Gastrocnemius medialis (tissue), 4 donors: ENCODE data around the gene CH25H. TPM values are rescaled to one million over a fixed set of nuclear protein-coding genes. Genes with fewer than 3 reads are reported as not detected.

Experiments
- ATAC-seq, 2 donors: fragments of 150-250 bp; one replicate each; pipeline ENCODE4 v1.9.1; 2016
- DNase-seq, 2 donors: peaks; one replicate each; pipeline ENCODE4 v3.0.0-alpha.2; 2019
- H3K27ac ChIP-seq, 4 donors: fragments of 200-600 bp; sonication (generic); 1 replicate in 1 of 4; 2 replicates in 3 of 4; pipeline ENCODE4 v1.5.1; 2016 to 2018; ENCODE audit warnings: mild to moderate bottlenecking in 2 of 4, moderate library complexity in 1 of 4
- H3K27me3 ChIP-seq, 3 donors: fragments of 200-600 bp; sonication (generic) in 2 of 3; 1 replicate in 1 of 3; 2 replicates in 2 of 3; pipeline versions ENCODE4 v1.5.1 to v1.6.0; 2016 to 2019; ENCODE audit warnings: mild to moderate bottlenecking in 1 of 3, moderate library complexity in 1 of 3
- H3K36me3 ChIP-seq, 2 donors: fragments of 200-600 bp; sonication (generic) in 1 of 2; one replicate each; pipeline ENCODE4 v1.5.1; 2017 to 2018
- H3K4me1 ChIP-seq, 2 donors: fragments of 200-600 bp; sonication (generic) in 1 of 2; one replicate each; pipeline ENCODE4 v1.5.1; 2016 to 2017; ENCODE audit warnings: mild to moderate bottlenecking in 2 of 2
- H3K4me3 ChIP-seq, 4 donors: fragments of 200-600 bp; sonication (generic) in 3 of 4; 1 replicate in 1 of 4; 2 replicates in 3 of 4; pipeline ENCODE4 v1.5.1; 2016 to 2019; ENCODE audit warnings: mild to moderate bottlenecking in 2 of 4
- H3K9me3 ChIP-seq, 3 donors: fragments of 200-600 bp; sonication (generic) in 2 of 3; 1 replicate in 1 of 3; 2 replicates in 2 of 3; pipeline ENCODE4 v1.5.1; 2016 to 2019
- POLR2A ChIP-seq, 2 donors: fragments of 450-650 bp; IDR thresholded peaks; one replicate each; pipeline ENCODE4 v1.6.1; 2017; ENCODE audit warnings: antibody characterized with exemption in 2 of 2, mild to moderate bottlenecking in 2 of 2, moderate library complexity in 2 of 2
- in situ Hi-C, 4 donors: fragments of 200-750 bp; cut with MboI; loops; one replicate each; pipeline versions ENCODE4 v1.15.0 to v1.8.0; 2017; ENCODE audit warnings: low sequenced_read_pairs in 4 of 4
- intact Hi-C: fragments of 100-400 bp; cut with DNase I; formaldehyde crosslinking; loops from one replicate; pipeline ENCODE4 v1.15.1; 2023; ENCODE audit warnings: low total_unique reads
- total RNA-seq, 4 donors: library from RNA; depleted of rRNA; stranded (reverse); fragments of >200 nt; gene quantifications; one replicate each; pipeline versions ENCODE4 v1.1.0 to v1.2.3, GENCODE V29; 2016
- TF ChIP-seq, protein P1 (sequence below), 5 experiments: fragments of 450-650 bp in 3 of 5; fragments of 200-600 bp in 2 of 5; sonication (generic) in 2 of 5; IDR thresholded peaks in 4 of 5; conservative IDR thresholded peaks in 1 of 5; 1 replicate in 4 of 5; 2 replicates in 1 of 5; pipeline ENCODE4 v1.5.1; 2016 to 2019; ENCODE audit warnings: antibody characterized with exemption in 5 of 5, mild to moderate bottlenecking in 3 of 5, moderate library complexity in 3 of 5

CH25H gene
- total RNA-seq, 4 donors from 2014 or later: 0.85 to 1.1 TPM; not detected in 2

DNA sequence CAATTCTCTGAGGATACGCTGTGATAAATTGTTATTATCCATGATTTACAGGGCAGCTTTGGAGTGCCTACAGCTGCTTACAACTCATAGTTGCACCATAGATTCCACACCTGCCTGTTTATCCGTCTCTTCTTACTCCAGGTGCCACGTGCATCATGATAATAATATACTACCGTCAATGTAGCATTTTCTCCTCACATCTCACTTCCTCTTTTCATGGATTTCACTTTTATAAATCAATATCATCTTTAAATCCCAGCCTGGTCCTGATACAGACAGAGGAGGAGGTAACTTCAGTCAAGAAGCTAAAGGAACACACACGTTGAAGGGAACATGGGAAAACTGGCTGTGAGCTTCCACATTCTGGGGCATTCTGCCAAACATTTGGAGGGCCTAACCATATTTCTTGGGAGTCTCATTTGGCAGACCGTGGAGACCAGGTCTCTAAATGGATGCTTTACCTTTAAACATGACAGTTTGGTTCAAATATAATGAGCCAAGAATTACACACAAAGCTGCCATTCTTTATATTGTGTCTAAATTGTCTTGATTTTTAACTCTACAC, 2.4 kb downstream of the CH25H start:
- Histone ChIP-seq H3K36me3 (no peaks in the 10 kb centered on the region), H3K4me3 (no peak overlapping the region), H3K27ac (no peak overlapping the region), H3K9me3 (no peaks in the 10 kb centered on the region), H3K4me1 (peaks cover 0 to 9% of the 10 kb centered on the region in 2 donors), H3K27me3 (peaks cover 15 to 35% (median 33%) of the 10 kb centered on the region in 3 donors)
- in situ Hi-C loops (loop anchor here in 2 of 4 donors (25.0 kb wide), 1 partner anchor 367 kb away; no protein-coding TSS in a partner anchor), intact Hi-C loops (no loop called here)
- no peak for DNase-seq
- ATAC-seq: no peak
- TF ChIP-seq, protein P1, sequence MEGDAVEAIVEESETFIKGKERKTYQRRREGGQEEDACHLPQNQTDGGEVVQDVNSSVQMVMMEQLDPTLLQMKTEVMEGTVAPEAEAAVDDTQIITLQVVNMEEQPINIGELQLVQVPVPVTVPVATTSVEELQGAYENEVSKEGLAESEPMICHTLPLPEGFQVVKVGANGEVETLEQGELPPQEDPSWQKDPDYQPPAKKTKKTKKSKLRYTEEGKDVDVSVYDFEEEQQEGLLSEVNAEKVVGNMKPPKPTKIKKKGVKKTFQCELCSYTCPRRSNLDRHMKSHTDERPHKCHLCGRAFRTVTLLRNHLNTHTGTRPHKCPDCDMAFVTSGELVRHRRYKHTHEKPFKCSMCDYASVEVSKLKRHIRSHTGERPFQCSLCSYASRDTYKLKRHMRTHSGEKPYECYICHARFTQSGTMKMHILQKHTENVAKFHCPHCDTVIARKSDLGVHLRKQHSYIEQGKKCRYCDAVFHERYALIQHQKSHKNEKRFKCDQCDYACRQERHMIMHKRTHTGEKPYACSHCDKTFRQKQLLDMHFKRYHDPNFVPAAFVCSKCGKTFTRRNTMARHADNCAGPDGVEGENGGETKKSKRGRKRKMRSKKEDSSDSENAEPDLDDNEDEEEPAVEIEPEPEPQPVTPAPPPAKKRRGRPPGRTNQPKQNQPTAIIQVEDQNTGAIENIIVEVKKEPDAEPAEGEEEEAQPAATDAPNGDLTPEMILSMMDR (IDR thresholded peaks at IDR 0.05 in 4 of 5, conservative IDR thresholded peaks at IDR 0.05 in 1 of 5): no peak
- TF ChIP-seq POLR2A (IDR thresholded peaks at IDR 0.05): no peak

DNA sequence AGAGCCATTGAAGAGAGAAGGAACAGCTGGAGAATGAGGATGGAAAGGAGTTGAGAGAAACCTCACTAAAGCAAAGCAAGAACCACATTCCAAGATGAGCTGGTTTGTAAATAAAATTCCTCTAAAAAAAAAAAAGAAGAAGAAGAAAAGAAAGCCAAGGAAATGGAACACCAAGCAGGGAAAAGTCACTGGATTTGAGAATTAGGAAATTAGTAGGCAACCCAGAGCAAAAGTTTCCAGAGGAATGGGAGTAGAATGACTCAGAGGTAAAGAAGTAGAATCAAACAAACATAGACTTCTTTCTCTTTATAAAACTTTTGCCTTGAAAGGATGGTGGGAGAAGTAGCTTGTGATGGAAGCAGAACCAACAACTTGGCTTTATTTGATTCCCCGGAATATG, 3.9 kb downstream of the CH25H start:
- Histone ChIP-seq H3K4me1 (peaks cover 0 to 9% of the 10 kb centered on the region in 2 donors), H3K36me3 (no peaks in the 10 kb centered on the region), H3K27ac (no peak overlapping the region), H3K27me3 (peaks cover 10 to 28% (median 26%) of the 10 kb centered on the region in 3 donors), H3K4me3 (no peak overlapping the region), H3K9me3 (no peaks in the 10 kb centered on the region)
- in situ Hi-C loops (loop anchor here in 2 of 4 donors (25.0 kb wide), 1 partner anchor 366 kb away; no protein-coding TSS in a partner anchor), intact Hi-C loops (no loop called here)
- ATAC-seq (no peak), DNase-seq (no peak)
- TF ChIP-seq, protein P1 (IDR thresholded peaks at IDR 0.05 in 4 of 5, conservative IDR thresholded peaks at IDR 0.05 in 1 of 5): no peak

GRCh38 chr10:89202033-89202425, 5.1 kb downstream of the CH25H start:
- in situ Hi-C loops: loop anchor here in 2 of 4 donors (25.0 kb wide), 1 partner anchor 365 kb away; no protein-coding TSS in a partner anchor
- no peak overlapping the region for H3K4me3 ChIP-seq

DNA sequence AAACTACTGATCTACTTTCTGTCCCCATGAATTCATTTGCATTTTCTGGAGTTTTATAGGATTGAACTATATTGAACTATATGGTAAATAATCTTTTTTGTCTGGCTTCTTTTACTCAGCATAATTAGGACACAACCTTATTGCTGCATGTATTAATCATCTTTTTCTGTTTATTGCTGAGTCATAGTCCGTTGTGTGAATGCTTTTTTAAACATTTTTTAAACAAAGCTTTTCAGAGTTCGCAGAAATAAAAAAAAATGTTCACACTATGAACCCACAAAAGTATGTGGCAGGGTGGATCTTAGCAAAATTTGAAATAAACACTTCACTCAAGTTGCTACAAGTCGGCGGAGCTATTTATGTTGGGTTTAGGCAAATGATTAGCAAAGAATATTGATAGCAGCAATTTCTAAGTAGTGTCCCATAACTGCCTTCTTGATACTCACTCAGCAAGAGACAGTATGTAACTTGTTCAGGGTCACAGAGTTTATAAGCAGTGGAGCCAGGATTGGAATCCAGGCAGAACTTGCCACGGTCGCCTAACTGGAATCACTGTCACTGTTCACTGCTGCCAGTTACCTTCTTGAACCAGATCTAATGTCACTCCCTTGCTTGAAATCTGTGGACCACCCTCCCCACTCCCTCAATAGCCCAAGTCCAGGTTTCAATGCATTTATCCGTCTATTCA, 5.6 kb downstream of the CH25H start:
- Histone ChIP-seq H3K27me3 (peaks cover 4 to 13% (median 11%) of the 10 kb centered on the region in 3 donors), H3K4me1 (peaks cover 0 to 2% of the 10 kb centered on the region in 2 donors), H3K36me3 (no peaks in the 10 kb centered on the region), H3K9me3 (no peaks in the 10 kb centered on the region), H3K4me3 (no peak overlapping the region), H3K27ac (no peak overlapping the region)
- no peak for DNase-seq
- no peak for ATAC-seq
- intact Hi-C loops (no loop called here), in situ Hi-C loops (loop anchor here in 2 of 4 donors (25.0 kb wide), 1 partner anchor 364 kb away; no protein-coding TSS in a partner anchor)
- TF ChIP-seq POLR2A (IDR thresholded peaks at IDR 0.05): no peak
- TF ChIP-seq, protein P1 (IDR thresholded peaks at IDR 0.05 in 4 of 5, conservative IDR thresholded peaks at IDR 0.05 in 1 of 5): no peak

More at GRCh38 chr10:89202033-89202425, 5.1 kb downstream of the CH25H start:
- no peak for TF ChIP-seq POLR2A (IDR thresholded peaks at IDR 0.05)
- TF ChIP-seq, protein P1 (IDR thresholded peaks at IDR 0.05 in 4 of 5, conservative IDR thresholded peaks at IDR 0.05 in 1 of 5): no peak
- intact Hi-C loops: no loop called here
- Histone ChIP-seq H3K27me3 (peaks cover 5 to 16% (median 15%) of the 10 kb centered on the region in 3 donors), H3K9me3 (no peaks in the 10 kb centered on the region), H3K27ac (no peak overlapping the region), H3K4me1 (peaks cover 0 to 7% of the 10 kb centered on the region in 2 donors), H3K36me3 (no peaks in the 10 kb centered on the region)
- DNase-seq: no peak
- ATAC-seq: no peak
